Thoracic aorta (tissue), 2 donors: Measurements from ENCODE around the gene MED28. TPM values are rescaled to one million over a fixed set of nuclear protein-coding genes. Genes with fewer than 3 reads are reported as not detected.

Experiments used
- ATAC-seq: fragments of 150-250 bp; one replicate; pipeline ENCODE4 v1.8.0; 2017; ENCODE audit warnings: low read depth; ENCODE audit not compliant: insufficient number of reproducible peaks, low FRiP score
- DNase-seq: peaks from one replicate; pipeline ENCODE4 v3.0.0-alpha.2; 2020; ENCODE audit warnings: low spot score
- H3K27ac ChIP-seq, 2 donors: fragments of 200-600 bp; sonication (generic); 1 replicate in 1 of 2; 2 replicates in 1 of 2; pipeline ENCODE4 v1.5.1; 2016; ENCODE audit warnings: mild to moderate bottlenecking in 2 of 2, moderate library complexity in 2 of 2
- H3K27me3 ChIP-seq: fragments of 200-600 bp; sonication (generic); replicated peaks from 2 replicates; pipeline ENCODE4 v1.6.0; 2016; ENCODE audit warnings: mild to moderate bottlenecking; ENCODE audit not compliant: insufficient read depth
- H3K36me3 ChIP-seq: fragments of 200-600 bp; sonication (generic); one replicate; pipeline ENCODE4 v1.5.1; 2016
- H3K4me1 ChIP-seq, 2 donors: fragments of 200-600 bp; sonication (generic); 1 replicate in 1 of 2; 2 replicates in 1 of 2; pipeline versions ENCODE4 v1.5.1 to v1.6.0; 2016; ENCODE audit warnings: low read depth in 2 of 2, mild to moderate bottlenecking in 1 of 2; ENCODE audit not compliant: control insufficient read depth in 1 of 2
- H3K4me3 ChIP-seq: fragments of 200-600 bp; sonication (generic); 2 replicates; pipeline ENCODE4 v1.5.1; 2016; ENCODE audit warnings: mild to moderate bottlenecking
- H3K9me3 ChIP-seq: fragments of 200-600 bp; sonication (generic); 2 replicates; pipeline ENCODE4 v1.5.1; 2016
- CTCF ChIP-seq: fragments of 200-600 bp; sonication (generic); IDR thresholded peaks from one replicate; pipeline ENCODE4 v1.5.1; 2019; ENCODE audit warnings: antibody characterized with exemption
- total RNA-seq, 2 donors: library from RNA; depleted of rRNA; stranded (reverse); fragments of >200 nt; gene quantifications; one replicate each; pipeline versions ENCODE4 v1.1.0 to v1.2.3, GENCODE V29; 2016

The MED28 gene
- total RNA-seq, 2 donors from 2014 or later, result 14.5 to 22.8 TPM

GRCh38 chr4:17576932-17577664 lies 37.3 kb upstream of the MED28 start, which contains the start of gene LAP3:
Gene LAP3, plus strand, starts transcription at chr4:17577198. Its CDS starts 268 bp downstream, at chr4:17577466.
- no peaks in the 10 kb centered on the region for H3K9me3 ChIP-seq
- H3K27me3 ChIP-seq, result no peaks in the 10 kb centered on the region
- peak; percentile 98 for ATAC-seq
- peak within 1 kb of the TSS; percentile 88 for H3K4me3 ChIP-seq
- H3K27ac ChIP-seq, result peak within 1 kb of the TSS; percentile 89 to 93
- TF ChIP-seq CTCF, result no peak
- peaks cover 19 to 24% of the 10 kb centered on the region in 2 donors for H3K4me1 ChIP-seq
- DNase-seq, result peak; percentile 87
- H3K36me3 ChIP-seq, result peaks cover 7% of the 10 kb centered on the region

GRCh38 chr4:17577665-17578481 lies 36.6 kb upstream of the MED28 start:
- ATAC-seq (no peak), DNase-seq (peak; percentile 15)
- Histone ChIP-seq H3K27me3 (no peaks in the 10 kb centered on the region), H3K4me1 (peaks cover 19 to 24% of the 10 kb centered on the region in 2 donors), H3K4me3 (peak overlapping the region; percentile 88), H3K36me3 (peaks cover 10% of the 10 kb centered on the region), H3K27ac (peak overlapping the region; percentile 89 to 93), H3K9me3 (no peaks in the 10 kb centered on the region)
- TF ChIP-seq CTCF, result no peak

GRCh38 chr4:17578482-17578891 lies 36.0 kb upstream of the MED28 start:
- peak overlapping the region; percentile 89 to 93 for H3K27ac ChIP-seq
- TF ChIP-seq CTCF, result no peak
- H3K27me3 ChIP-seq, result no peaks in the 10 kb centered on the region
- peaks cover 16% of the 10 kb centered on the region for H3K36me3 ChIP-seq
- ATAC-seq, result no peak
- peak overlapping the region; percentile 88 for H3K4me3 ChIP-seq
- peaks cover 19 to 24% of the 10 kb centered on the region in 2 donors for H3K4me1 ChIP-seq
- H3K9me3 ChIP-seq, result no peaks in the 10 kb centered on the region
- no peak for DNase-seq

GRCh38 chr4:17580969-17581368 lies 33.5 kb upstream of the MED28 start:
- no peak for DNase-seq
- no peak for TF ChIP-seq CTCF
- H3K9me3 ChIP-seq, result no peaks in the 10 kb centered on the region
- H3K36me3 ChIP-seq, result peaks cover 35% of the 10 kb centered on the region
- H3K27me3 ChIP-seq, result no peaks in the 10 kb centered on the region
- peaks cover 19 to 24% of the 10 kb centered on the region in 2 donors for H3K4me1 ChIP-seq
- no peak overlapping the region for H3K27ac ChIP-seq
- ATAC-seq, result no peak
- peak overlapping the region; percentile 15 for H3K4me3 ChIP-seq

GRCh38 chr4:17583276-17583675 lies 31.2 kb upstream of the MED28 start:
- H3K9me3 ChIP-seq, result no peaks in the 10 kb centered on the region
- no peak for TF ChIP-seq CTCF
- no peak overlapping the region for H3K27ac ChIP-seq
- no peak for ATAC-seq
- H3K36me3 ChIP-seq, result peaks cover 41% of the 10 kb centered on the region
- H3K27me3 ChIP-seq, result no peaks in the 10 kb centered on the region
- no peak for DNase-seq
- H3K4me3 ChIP-seq, result no peak overlapping the region
- H3K4me1 ChIP-seq, result peaks cover 15 to 24% of the 10 kb centered on the region in 2 donors
